Liver (tissue), 9 donors: ENCODE results near the gene EBP. TPM values are rescaled to one million over a fixed set of nuclear protein-coding genes. Genes with fewer than 3 reads are reported as not detected.

Source experiments
- DNase-seq: peaks from one replicate; pipeline ENCODE4 v3.0.0-alpha.2; 2017; ENCODE audit warnings: low spot score
- H3K27ac ChIP-seq, 2 donors: one replicate each; pipeline ENCODE4 v1.7.0; 2013; ENCODE audit warnings: inconsistent platforms in 2 of 2, low read length in 2 of 2, control low read depth in 1 of 2, low read depth in 1 of 2, mild to moderate bottlenecking in 1 of 2
- H3K27me3 ChIP-seq, 4 donors: one replicate each; pipeline versions ENCODE4 v1.6.1 to v1.7.0; 2013; ENCODE audit warnings: low read length in 3 of 4, inconsistent platforms in 1 of 4, mild to moderate bottlenecking in 1 of 4, moderate library complexity in 1 of 4; ENCODE audit not compliant: control insufficient read depth in 4 of 4, insufficient read depth in 4 of 4
- H3K36me3 ChIP-seq, 4 donors: one replicate each; pipeline versions ENCODE4 v1.6.1 to v1.7.0; 2013; ENCODE audit warnings: low read length in 3 of 4, mild to moderate bottlenecking in 3 of 4, low read depth in 1 of 4, moderate library complexity in 1 of 4; ENCODE audit not compliant: control insufficient read depth in 4 of 4, insufficient read depth in 3 of 4
- H3K4me1 ChIP-seq, 4 donors: one replicate each; pipeline versions ENCODE4 v1.6.1 to v1.7.0; 2013; ENCODE audit warnings: low read length in 3 of 4, mild to moderate bottlenecking in 3 of 4, moderate library complexity in 1 of 4; ENCODE audit not compliant: control insufficient read depth in 4 of 4, insufficient read depth in 4 of 4
- H3K4me3 ChIP-seq, 3 donors: one replicate each; pipeline versions ENCODE4 v1.6.1 to v1.7.0; 2013; ENCODE audit warnings: low read length in 3 of 3, control low read depth in 1 of 3, low read depth in 1 of 3, mild to moderate bottlenecking in 1 of 3
- H3K9ac ChIP-seq, 2 donors: one replicate each; pipeline ENCODE4 v1.7.0; 2013; ENCODE audit warnings: low read length in 2 of 2, mild to moderate bottlenecking in 2 of 2, moderate library complexity in 2 of 2, control low read depth in 1 of 2, low read depth in 1 of 2
- H3K9me3 ChIP-seq, 4 donors: one replicate each; pipeline versions ENCODE4 v1.6.1 to v1.7.0; 2013; ENCODE audit warnings: low read length in 3 of 4; ENCODE audit not compliant: control insufficient read depth in 4 of 4
- EGR1 ChIP-seq, 2 donors: IDR thresholded peaks; 2 replicates each; pipeline ENCODE4 v1.6.1; 2016 to 2018; ENCODE audit warnings: antibody characterized with exemption in 2 of 2, low read depth in 2 of 2
- FOXA1 ChIP-seq: IDR thresholded peaks from 2 replicates; pipeline ENCODE4 v1.6.1; 2016; ENCODE audit warnings: antibody characterized with exemption
- FOXA2 ChIP-seq: IDR thresholded peaks from 2 replicates; pipeline ENCODE4 v1.6.1; 2016; ENCODE audit warnings: antibody characterized with exemption
- GABPA ChIP-seq, 2 donors: IDR thresholded peaks in 1 of 2; conservative IDR thresholded peaks in 1 of 2; 2 replicates each; pipeline ENCODE4 v1.6.1; 2016; ENCODE audit warnings: antibody characterized with exemption in 2 of 2, mild to moderate bottlenecking in 1 of 2, moderate library complexity in 1 of 2
- HNF4A ChIP-seq, 2 donors: conservative IDR thresholded peaks; 2 replicates each; pipeline ENCODE4 v1.6.1; 2016; ENCODE audit warnings: antibody characterized with exemption in 2 of 2, mild to moderate bottlenecking in 2 of 2
- HNF4G ChIP-seq: IDR thresholded peaks from 2 replicates; pipeline ENCODE4 v1.6.1; 2016; ENCODE audit warnings: antibody characterized with exemption
- JUND ChIP-seq, 2 donors: IDR thresholded peaks; 2 replicates each; pipeline ENCODE4 v1.6.1; 2016; ENCODE audit warnings: antibody characterized with exemption in 2 of 2
- SP1 ChIP-seq: IDR thresholded peaks from 2 replicates; pipeline ENCODE4 v1.6.1; 2018; ENCODE audit warnings: antibody characterized with exemption, mild to moderate bottlenecking
- TAF1 ChIP-seq: conservative IDR thresholded peaks from 2 replicates; pipeline ENCODE4 v1.6.1; 2016; ENCODE audit warnings: antibody characterized with exemption, mild to moderate bottlenecking
- YY1 ChIP-seq: IDR thresholded peaks from 2 replicates; pipeline ENCODE4 v1.6.1; 2016; ENCODE audit warnings: antibody characterized with exemption, mild to moderate bottlenecking
- WGBS: extraction: QIAGEN DNeasy Blood & Tissue Kit; methylation state at CpG from one replicate; pipeline ENCODE4 v1.1.7; 2013; 5-methylcytosine and 5-hydroxymethylcytosine counted together
- polyA plus RNA-seq, 2 donors: library from polyadenylated mRNA; stranded (reverse) in 1 of 2; unstranded in 1 of 2; fragments of 200-250 nt in 1 of 2; fragments of >200 nt in 1 of 2; fragmentation: Nextera tagmentation in 1 of 2; extraction: Ambion mirVana in 1 of 2; gene quantifications; one replicate each; pipeline versions ENCODE4 v1.2.1 to v1.2.3, GENCODE V29; 2013 to 2015
- total RNA-seq, 2 donors: library from RNA; depleted of rRNA; stranded (reverse); fragments of >200 nt; gene quantifications; one replicate each; pipeline ENCODE4 v1.2.3, GENCODE V29; 2014
- TF ChIP-seq, protein P1 (sequence below): IDR thresholded peaks from 2 replicates; pipeline ENCODE4 v1.6.1; 2016; ENCODE audit warnings: antibody characterized with exemption, mild to moderate bottlenecking
- TF ChIP-seq, protein P2 (sequence below): IDR thresholded peaks from 2 replicates; pipeline ENCODE4 v1.6.1; 2016; ENCODE audit warnings: antibody characterized with exemption
- TF ChIP-seq, protein P3 (sequence below): fragments of 150-350 bp; IDR thresholded peaks from 2 replicates; pipeline ENCODE4 v1.5.1; 2017; ENCODE audit warnings: improper control_type of control experiment, low read depth, low read length; ENCODE audit not compliant: missing input control
- donor health status: healthy.
- donor health status: healthy.
- donor health status: healthy.
- donor health status: healthy.
- donor health status: healthy.

The EBP gene
- total and polyA plus RNA-seq, 4 donors: 304 to 474 (median 369) TPM

DNA sequence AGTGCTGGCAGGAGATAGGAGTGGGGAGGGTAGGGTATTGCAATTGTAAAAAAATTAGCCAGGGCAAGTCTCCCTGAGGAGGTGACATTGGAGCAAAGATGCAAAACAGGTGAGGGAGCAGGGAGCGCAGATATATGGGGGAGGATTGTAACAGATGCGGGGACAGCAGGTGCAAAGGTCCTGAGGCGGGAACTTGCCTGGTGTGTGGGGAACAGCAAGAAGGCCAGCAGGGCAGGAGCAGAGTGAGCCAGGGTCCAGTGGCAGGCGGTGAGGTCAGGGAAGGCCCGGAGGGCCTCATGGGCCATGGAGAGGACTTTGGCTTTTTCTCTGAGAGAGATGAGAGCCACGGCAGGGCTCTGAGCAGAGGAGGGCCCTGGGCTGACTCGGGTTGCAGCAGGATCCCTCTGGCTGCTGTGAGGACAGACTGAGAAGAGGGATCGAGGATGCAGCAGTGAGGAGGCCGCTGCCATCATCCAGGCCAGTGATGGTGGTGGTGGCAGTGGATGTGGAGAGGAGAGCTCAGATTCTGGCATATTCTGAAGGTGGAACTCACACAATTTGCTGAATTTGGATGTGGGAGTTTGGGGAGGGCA is 6.6 kb upstream of the EBP start:
- peaks cover 0 to 2% (median 0%) of the 10 kb centered on the region in 4 donors for H3K36me3 ChIP-seq
- H3K9ac ChIP-seq: no peak overlapping the region
- no peak overlapping the region for H3K27ac ChIP-seq
- no peaks in the 10 kb centered on the region for H3K9me3 ChIP-seq
- H3K4me1 ChIP-seq: no peaks in the 10 kb centered on the region
- no peak overlapping the region for H3K4me3 ChIP-seq
- DNase-seq: no peak
- H3K27me3 ChIP-seq: no peaks in the 10 kb centered on the region
- TF ChIP-seq HNF4A (conservative IDR thresholded peaks at IDR 0.05) (no peak), YY1 (no peak), FOXA2 (no peak), FOXA1 (no peak)
- TF ChIP-seq, protein P1, sequence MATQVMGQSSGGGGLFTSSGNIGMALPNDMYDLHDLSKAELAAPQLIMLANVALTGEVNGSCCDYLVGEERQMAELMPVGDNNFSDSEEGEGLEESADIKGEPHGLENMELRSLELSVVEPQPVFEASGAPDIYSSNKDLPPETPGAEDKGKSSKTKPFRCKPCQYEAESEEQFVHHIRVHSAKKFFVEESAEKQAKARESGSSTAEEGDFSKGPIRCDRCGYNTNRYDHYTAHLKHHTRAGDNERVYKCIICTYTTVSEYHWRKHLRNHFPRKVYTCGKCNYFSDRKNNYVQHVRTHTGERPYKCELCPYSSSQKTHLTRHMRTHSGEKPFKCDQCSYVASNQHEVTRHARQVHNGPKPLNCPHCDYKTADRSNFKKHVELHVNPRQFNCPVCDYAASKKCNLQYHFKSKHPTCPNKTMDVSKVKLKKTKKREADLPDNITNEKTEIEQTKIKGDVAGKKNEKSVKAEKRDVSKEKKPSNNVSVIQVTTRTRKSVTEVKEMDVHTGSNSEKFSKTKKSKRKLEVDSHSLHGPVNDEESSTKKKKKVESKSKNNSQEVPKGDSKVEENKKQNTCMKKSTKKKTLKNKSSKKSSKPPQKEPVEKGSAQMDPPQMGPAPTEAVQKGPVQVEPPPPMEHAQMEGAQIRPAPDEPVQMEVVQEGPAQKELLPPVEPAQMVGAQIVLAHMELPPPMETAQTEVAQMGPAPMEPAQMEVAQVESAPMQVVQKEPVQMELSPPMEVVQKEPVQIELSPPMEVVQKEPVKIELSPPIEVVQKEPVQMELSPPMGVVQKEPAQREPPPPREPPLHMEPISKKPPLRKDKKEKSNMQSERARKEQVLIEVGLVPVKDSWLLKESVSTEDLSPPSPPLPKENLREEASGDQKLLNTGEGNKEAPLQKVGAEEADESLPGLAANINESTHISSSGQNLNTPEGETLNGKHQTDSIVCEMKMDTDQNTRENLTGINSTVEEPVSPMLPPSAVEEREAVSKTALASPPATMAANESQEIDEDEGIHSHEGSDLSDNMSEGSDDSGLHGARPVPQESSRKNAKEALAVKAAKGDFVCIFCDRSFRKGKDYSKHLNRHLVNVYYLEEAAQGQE: no peak
- 94% methylated on average over 9 of the region's 9 CpGs for WGBS

DNA sequence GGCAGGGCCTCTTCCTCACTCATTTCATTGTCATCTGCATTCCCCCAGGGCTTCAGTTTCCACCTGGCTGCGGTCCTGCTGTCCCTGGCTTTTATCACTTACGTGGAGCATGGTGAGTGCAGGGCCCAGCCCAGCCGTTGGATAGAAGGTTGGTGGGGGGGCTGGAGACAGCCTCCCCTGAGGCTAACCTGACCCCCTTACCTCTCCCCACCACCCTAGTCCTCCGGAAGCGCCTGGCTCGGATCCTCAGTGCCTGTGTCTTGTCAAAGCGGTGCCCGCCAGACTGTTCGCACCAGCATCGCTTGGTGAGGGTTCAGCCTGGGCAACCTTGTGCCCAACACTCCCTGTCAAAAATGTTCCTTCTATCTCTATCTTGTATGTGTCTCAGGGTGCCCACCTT is 5.8 kb upstream of the EBP start:
- no peak overlapping the region for H3K9ac ChIP-seq
- TF ChIP-seq FOXA2: no peak
- TF ChIP-seq, protein P1: no peak
- no peak for TF ChIP-seq GABPA (IDR thresholded peaks at IDR 0.05 in 1 of 2, conservative IDR thresholded peaks at IDR 0.05 in 1 of 2)
- TF ChIP-seq HNF4A (conservative IDR thresholded peaks at IDR 0.05): no peak
- TF ChIP-seq FOXA1: no peak
- no peak for TF ChIP-seq TAF1
- TF ChIP-seq SP1: no peak
- TF ChIP-seq, protein P2, sequence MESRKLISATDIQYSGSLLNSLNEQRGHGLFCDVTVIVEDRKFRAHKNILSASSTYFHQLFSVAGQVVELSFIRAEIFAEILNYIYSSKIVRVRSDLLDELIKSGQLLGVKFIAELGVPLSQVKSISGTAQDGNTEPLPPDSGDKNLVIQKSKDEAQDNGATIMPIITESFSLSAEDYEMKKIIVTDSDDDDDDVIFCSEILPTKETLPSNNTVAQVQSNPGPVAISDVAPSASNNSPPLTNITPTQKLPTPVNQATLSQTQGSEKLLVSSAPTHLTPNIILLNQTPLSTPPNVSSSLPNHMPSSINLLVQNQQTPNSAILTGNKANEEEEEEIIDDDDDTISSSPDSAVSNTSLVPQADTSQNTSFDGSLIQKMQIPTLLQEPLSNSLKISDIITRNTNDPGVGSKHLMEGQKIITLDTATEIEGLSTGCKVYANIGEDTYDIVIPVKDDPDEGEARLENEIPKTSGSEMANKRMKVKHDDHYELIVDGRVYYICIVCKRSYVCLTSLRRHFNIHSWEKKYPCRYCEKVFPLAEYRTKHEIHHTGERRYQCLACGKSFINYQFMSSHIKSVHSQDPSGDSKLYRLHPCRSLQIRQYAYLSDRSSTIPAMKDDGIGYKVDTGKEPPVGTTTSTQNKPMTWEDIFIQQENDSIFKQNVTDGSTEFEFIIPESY: no peak
- TF ChIP-seq JUND (IDR thresholded peaks at IDR 0.05): no peak
- TF ChIP-seq, protein P3, sequence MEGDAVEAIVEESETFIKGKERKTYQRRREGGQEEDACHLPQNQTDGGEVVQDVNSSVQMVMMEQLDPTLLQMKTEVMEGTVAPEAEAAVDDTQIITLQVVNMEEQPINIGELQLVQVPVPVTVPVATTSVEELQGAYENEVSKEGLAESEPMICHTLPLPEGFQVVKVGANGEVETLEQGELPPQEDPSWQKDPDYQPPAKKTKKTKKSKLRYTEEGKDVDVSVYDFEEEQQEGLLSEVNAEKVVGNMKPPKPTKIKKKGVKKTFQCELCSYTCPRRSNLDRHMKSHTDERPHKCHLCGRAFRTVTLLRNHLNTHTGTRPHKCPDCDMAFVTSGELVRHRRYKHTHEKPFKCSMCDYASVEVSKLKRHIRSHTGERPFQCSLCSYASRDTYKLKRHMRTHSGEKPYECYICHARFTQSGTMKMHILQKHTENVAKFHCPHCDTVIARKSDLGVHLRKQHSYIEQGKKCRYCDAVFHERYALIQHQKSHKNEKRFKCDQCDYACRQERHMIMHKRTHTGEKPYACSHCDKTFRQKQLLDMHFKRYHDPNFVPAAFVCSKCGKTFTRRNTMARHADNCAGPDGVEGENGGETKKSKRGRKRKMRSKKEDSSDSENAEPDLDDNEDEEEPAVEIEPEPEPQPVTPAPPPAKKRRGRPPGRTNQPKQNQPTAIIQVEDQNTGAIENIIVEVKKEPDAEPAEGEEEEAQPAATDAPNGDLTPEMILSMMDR: no peak
- no peak for TF ChIP-seq EGR1 (IDR thresholded peaks at IDR 0.05; ENCODE audit: low read depth in 2 of 2)
- no peak for TF ChIP-seq HNF4G
- no peaks in the 10 kb centered on the region for H3K4me1 ChIP-seq
- H3K27me3 ChIP-seq: no peaks in the 10 kb centered on the region
- H3K27ac ChIP-seq: no peak overlapping the region
- no peaks in the 10 kb centered on the region for H3K9me3 ChIP-seq
- no peak overlapping the region for H3K4me3 ChIP-seq
- H3K36me3 ChIP-seq: peaks cover 0 to 2% (median 0%) of the 10 kb centered on the region in 4 donors
- WGBS: 96% methylated on average over 10 of the region's 10 CpGs
- DNase-seq: no peak
